K562 (cell line): ENCODE data around the gene UBE2K. TPM values are rescaled to one million over a fixed set of nuclear protein-coding genes. Genes with fewer than 3 reads are reported as not detected.

Source experiments
- ATAC-seq: fragments of 200-7000 bp; cut with Tn5 transposase; 3 replicates; pipeline ENCODE4 v1.9.1; 2020; ENCODE audit warnings: moderate library complexity
- BruUV-seq: library from RNA; stranded (reverse); fragments of 400-500 nt; replicated peaks from 2 replicates; lab custom pipeline; 2021; lab: Mats Ljungman, UMichigan
- CTCF ChIA-PET: fragments of 300-600 bp; formaldehyde crosslinking; extraction: SDS; loops from one replicate; lab custom pipeline; 2021; ENCODE audit warnings: low intra/inter-chr PET ratio; lab: Yijun Ruan, JAX
- POLR2A ChIA-PET: fragments of 300-600, 350-650 bp; sonication (Branson Sonifier 250); formaldehyde crosslinking; extraction: SDS; loops from one replicate; lab custom pipeline; 2021; ENCODE audit warnings: antibody characterized with exemption, inconsistent platforms; lab: Yijun Ruan, JAX
- DNase-seq, 4 experiments: peaks; one replicate each; pipeline versions ENCODE4 v3.0.0 to v3.0.0-alpha.2; 2011 to 2018; ENCODE audit warnings: low spot score in 3 of 4, mixed read lengths in 3 of 4; ENCODE audit errors: extremely low read depth in 1 of 4
- FAIRE-seq: peaks from 2 replicates; lab custom pipeline; 2011; peaks lifted over from hg19 to GRCh38; lab: Jason Lieb, UNC
- H2AFZ ChIP-seq: 2 replicates; pipeline ENCODE4 v1.6.0; 2011; ENCODE audit warnings: low read depth, low read length, control low read depth, inconsistent platforms
- H3K27ac ChIP-seq: fragments of 200-600 bp; 3 replicates; pipeline ENCODE4 v1.8.0; 2011; ENCODE audit warnings: low read depth, mild to moderate bottlenecking, control low read depth, inconsistent platforms, low read length, moderate library complexity, mixed read lengths; ENCODE audit errors: extremely low read depth
- H3K27me3 ChIP-seq, 2 experiments: fragments of 300-600 bp in 1 of 2; 2 replicates in 1 of 2; 3 replicates in 1 of 2; pipeline versions ENCODE4 v1.6.0 to v1.8.0; 2011; ENCODE audit warnings: inconsistent platforms in 2 of 2, low read length in 2 of 2, mild to moderate bottlenecking in 1 of 2, mixed read lengths in 1 of 2, moderate library complexity in 1 of 2; ENCODE audit not compliant: control insufficient read depth in 2 of 2, insufficient read depth in 2 of 2
- H3K36me3 ChIP-seq: fragments of 300-600 bp; 3 replicates; pipeline ENCODE4 v1.8.0; 2011; ENCODE audit warnings: mild to moderate bottlenecking, low read length, inconsistent platforms; ENCODE audit not compliant: control insufficient read depth, insufficient read depth
- H3K4me1 ChIP-seq, 2 experiments: fragments of 200-600 bp in 1 of 2; replicated peaks in 1 of 2; 2 replicates in 1 of 2; 3 replicates in 1 of 2; pipeline versions ENCODE4 v1.5.1 to v1.8.0; 2011; ENCODE audit warnings: inconsistent platforms in 2 of 2, low read length in 2 of 2, mild to moderate bottlenecking in 1 of 2, mixed read lengths in 1 of 2, moderate library complexity in 1 of 2; ENCODE audit not compliant: control insufficient read depth in 2 of 2, insufficient read depth in 2 of 2
- H3K4me2 ChIP-seq: 2 replicates; pipeline ENCODE4 v1.6.1; 2011; ENCODE audit warnings: low read length, control low read depth, inconsistent platforms, mixed read lengths; ENCODE audit not compliant: insufficient read depth
- H3K4me3 ChIP-seq: fragments of 200-600 bp; sonication (generic), shearing (Covaris generic); 2 replicates; pipeline ENCODE4 v1.5.1; 2016; ENCODE audit warnings: control low read depth, inconsistent platforms
- H3K79me2 ChIP-seq: fragments of 200-600 bp; 3 replicates; pipeline ENCODE4 v1.8.0; 2011; ENCODE audit warnings: low read length, inconsistent platforms; ENCODE audit not compliant: control insufficient read depth, insufficient read depth
- H3K9ac ChIP-seq, 2 experiments: 2 replicates each; pipeline versions ENCODE4 v1.6.0 to v1.6.1; 2011; ENCODE audit warnings: low read depth in 2 of 2, low read length in 2 of 2, control low read depth in 1 of 2, inconsistent platforms in 1 of 2, mild to moderate bottlenecking in 1 of 2, mixed read lengths in 1 of 2; ENCODE audit not compliant: insufficient read depth in 1 of 2
- H3K9me1 ChIP-seq: one replicate; pipeline ENCODE4 v1.6.0; 2011; ENCODE audit warnings: inconsistent platforms, mild to moderate bottlenecking, low read length, moderate library complexity; ENCODE audit not compliant: control insufficient read depth, insufficient read depth
- H3K9me3 ChIP-seq: replicated peaks from 2 replicates; pipeline ENCODE4 v1.5.1; 2011; ENCODE audit warnings: low read depth, low read length, inconsistent platforms; ENCODE audit not compliant: control insufficient read depth, insufficient read depth
- H4K20me1 ChIP-seq: replicated peaks from 2 replicates; pipeline ENCODE4 v1.6.1; 2011; ENCODE audit warnings: low read length, inconsistent platforms, mixed read lengths; ENCODE audit not compliant: control insufficient read depth, insufficient read depth
- ERF ChIP-seq: fragments of 450-650 bp; formaldehyde crosslinking; IDR thresholded peaks from 2 replicates; pipeline ENCODE4 v1.4.0; 2020; ENCODE audit warnings: mild to moderate bottlenecking, mixed read lengths
- HMG20B ChIP-seq: fragments of 250-450 bp; sonication (Bioruptor Pico); IDR thresholded peaks from 2 replicates; pipeline ENCODE4 v1.5.0; 2021; ENCODE audit warnings: mild to moderate bottlenecking
- KAT7 ChIP-seq: sonication (generic); formaldehyde crosslinking; IDR thresholded peaks from 2 replicates; pipeline ENCODE4 v1.8.0; 2022; ENCODE audit warnings: missing genetic modification reagents, mild to moderate bottlenecking, borderline replicate concordance
- NCOA2 ChIP-seq, 2 experiments: fragments of 450-650 bp; IDR thresholded peaks; 2 replicates each; pipeline ENCODE4 v1.6.1; 2018; ENCODE audit warnings: mild to moderate bottlenecking in 2 of 2, moderate library complexity in 1 of 2; ENCODE audit not compliant: partially characterized antibody in 2 of 2
- SRSF3 ChIP-seq: fragments of 200-400 bp; formaldehyde crosslinking; IDR thresholded peaks from 2 replicates; pipeline ENCODE4 v1.6.1; 2016; ENCODE audit warnings: mild to moderate bottlenecking, low read length, moderate library complexity; ENCODE audit not compliant: insufficient read depth
- ZBTB33 ChIP-seq: sonication (generic); formaldehyde crosslinking; IDR thresholded peaks from 2 replicates; pipeline ENCODE4 v1.8.1; 2023; ENCODE audit warnings: mild to moderate bottlenecking, missing genetic modification reagents
- ZBTB5 ChIP-seq: fragments of 450-650 bp; IDR thresholded peaks from 2 replicates; pipeline ENCODE4 v1.6.1; 2017; ENCODE audit warnings: antibody characterized with exemption
- ZKSCAN8 ChIP-seq: fragments of 200-800 bp; sonication (Bioruptor generic); IDR thresholded peaks from 2 replicates; pipeline ENCODE4 v1.6.1; 2016; ENCODE audit warnings: missing genetic modification characterization, missing compliant biosample characterization
- ZNF133 ChIP-seq: fragments of 250-450 bp; sonication (Bioruptor Pico); IDR thresholded peaks from 2 replicates; pipeline ENCODE4 v1.4.0; 2020; ENCODE audit warnings: mild to moderate bottlenecking
- ZNF134 ChIP-seq: fragments of 250-450 bp; sonication (Bioruptor Pico); conservative IDR thresholded peaks from 2 replicates; pipeline ENCODE4 v1.4.0; 2020
- ZNF24 ChIP-seq: fragments of 450-650 bp; IDR thresholded peaks from 2 replicates; pipeline ENCODE4 v1.6.1; 2016
- ZNF324 ChIP-seq: fragments of 250-450 bp; sonication (Bioruptor Pico); IDR thresholded peaks from 2 replicates; pipeline ENCODE4 v1.4.0; 2020; ENCODE audit warnings: mild to moderate bottlenecking
- ZNF696 ChIP-seq: fragments of 250-450 bp; sonication (Bioruptor Pico); conservative IDR thresholded peaks from 2 replicates; pipeline ENCODE4 v1.4.0; 2020; ENCODE audit warnings: mild to moderate bottlenecking, moderate library complexity
- ZNF77 ChIP-seq: fragments of 250-450 bp; sonication (Bioruptor Pico); IDR thresholded peaks from 2 replicates; pipeline ENCODE4 v1.5.0; 2020
- WGBS: fragments of 100-300 bp; shearing (Covaris generic); methylation state at CpG from one replicate; pipeline ENCODE4 v1.1.6; 2016; ENCODE audit warnings: low coverage, mixed read lengths; ENCODE audit not compliant: insufficient coverage; ENCODE audit errors: missing lambda C conversion rate; 5-methylcytosine and 5-hydroxymethylcytosine counted together
- in situ Hi-C: fragments of 300-500 bp; cut with MboI; formaldehyde crosslinking; loops from 4 replicates; pipeline ENCODE4 v1.15.0; 2018; ENCODE audit warnings: inconsistent platforms, mixed read lengths
- intact Hi-C: fragments of 100-400 bp; cut with micrococcal nuclease; formaldehyde crosslinking; loops from 2 replicates; pipeline ENCODE4 v1.14.2; 2022
- polyA plus RNA-seq, 8 experiments: library from polyadenylated mRNA; depleted of rRNA in 4 of 8; stranded (reverse) in 5 of 8; unstranded in 3 of 8; fragments of >200 nt; fragmentation: Nextera tagmentation in 2 of 8; fragmentation: Illumina TruSeq in 1 of 8; extraction: Ambion mirVana in 2 of 8; extraction: Trizol in 1 of 8; gene quantifications; 2 replicates each; pipeline versions ENCODE4 v1.2.1 to v1.2.3, GENCODE V29; 2011 to 2014; ENCODE audit warnings: inconsistent platforms in 1 of 8, missing spikeins in 1 of 8
- total RNA-seq, 7 experiments: library from RNA; depleted of rRNA in 6 of 7; stranded (reverse); fragments of >200 nt in 6 of 7; fragmentation: Illumina TruSeq in 2 of 7; extraction: Trizol in 2 of 7; gene quantifications; 2 replicates each; pipeline versions ENCODE4 v1.2.1 to v1.2.3, GENCODE V29; 2011 to 2021; ENCODE audit warnings: low replicate concordance in 1 of 7

Gene UBE2K
- total and polyA plus RNA-seq, 9 of the 15 experiments (the other 6 are each of a cell fraction or from before 2014, with no cell fraction given), result 29.8 to 190 (median 62.6) TPM

GRCh38 chr4:39648827-39649558 is 48.9 kb upstream of the UBE2K start:
- FAIRE-seq (no peak), ATAC-seq (no peak), DNase-seq (no peak)
- in situ Hi-C loops (no loop called here), intact Hi-C loops (no loop called here)
- H3K36me3 ChIP-seq, result no peaks in the 10 kb centered on the region
- ChIA-PET POLR2A (interaction anchor here (2.7 kb wide), 1 partner anchor 10 kb away, joined by 14 read pairs; the partner anchor contains the start of gene SMIM14), CTCF (no interaction called here)
- no peaks in the 10 kb centered on the region for H3K9me1 ChIP-seq
- H3K4me2 ChIP-seq, result no peak overlapping the region
- no TSS peak for BruUV-seq
- no peak for TF ChIP-seq ZBTB5
- TF ChIP-seq ZNF133 (CRISPR knock-in tag), result no peak
- no peak for TF ChIP-seq ZBTB33
- TF ChIP-seq ERF (CRISPR knock-in tag), result no peak
- TF ChIP-seq ZNF324 (CRISPR knock-in tag), result no peak
- TF ChIP-seq ZKSCAN8, result no peak
- no peak for TF ChIP-seq KAT7 (CRISPR knock-in tag)
- no peak for TF ChIP-seq ZNF134 (CRISPR knock-in tag)
- no peak for TF ChIP-seq ZNF24
- no peak for TF ChIP-seq HMG20B (CRISPR knock-in tag)
- TF ChIP-seq SRSF3, result no peak
- no peak for TF ChIP-seq NCOA2 (IDR thresholded peaks at IDR 0.05; ENCODE audit: partially characterized antibody in 2 of 2)
- no peak for TF ChIP-seq ZNF696 (CRISPR knock-in tag)
- TF ChIP-seq ZNF77 (CRISPR knock-in tag), result no peak
- no peaks in the 10 kb centered on the region; a peak in 1 of 5 replicates for H3K4me1 ChIP-seq
- H4K20me1 ChIP-seq, result no peaks in the 10 kb centered on the region
- no peaks in the 10 kb centered on the region for H3K9me3 ChIP-seq
- H2AFZ ChIP-seq, result no peak overlapping the region
- 24% methylated on average over 6 of the region's 6 CpGs for WGBS
- H3K9ac ChIP-seq, result no peak overlapping the region
- H3K79me2 ChIP-seq, result no peaks in the 10 kb centered on the region
- no peaks in the 10 kb centered on the region for H3K27me3 ChIP-seq
- H3K27ac ChIP-seq, result no peak overlapping the region
- no peak overlapping the region for H3K4me3 ChIP-seq
